GM18498 (cell line): ENCODE data around the gene TM9SF4.

Experiments
- ATAC-seq: cut with Tn5 transposase; IDR thresholded peaks from one replicate; pipeline ENCODE4 v1.9.1; 2021; ENCODE audit warnings: mild to moderate bottlenecking, moderate library complexity; ENCODE audit not compliant: unreplicated experiment

The TM9SF4 gene

DNA sequence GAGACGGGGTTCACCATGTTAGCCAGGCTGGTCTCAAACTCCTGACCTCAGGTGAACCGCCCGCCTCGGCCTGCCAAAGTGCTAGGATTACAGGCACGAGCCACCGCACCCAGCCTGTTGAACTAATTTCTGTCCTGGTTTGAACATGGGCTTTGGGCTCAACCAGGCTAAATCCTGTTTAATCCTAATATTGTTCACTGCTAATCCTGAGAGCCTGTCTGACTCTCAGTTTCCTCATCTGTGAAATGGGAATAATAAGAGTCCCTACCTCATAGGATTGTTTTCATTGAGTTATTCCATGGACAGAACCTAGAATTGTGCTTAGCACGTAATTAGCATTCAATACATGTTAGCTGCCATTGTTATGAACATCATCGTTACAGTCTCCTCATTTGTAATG lies 17.4 kb downstream of the TM9SF4 start:
- no peak for ATAC-seq

DNA sequence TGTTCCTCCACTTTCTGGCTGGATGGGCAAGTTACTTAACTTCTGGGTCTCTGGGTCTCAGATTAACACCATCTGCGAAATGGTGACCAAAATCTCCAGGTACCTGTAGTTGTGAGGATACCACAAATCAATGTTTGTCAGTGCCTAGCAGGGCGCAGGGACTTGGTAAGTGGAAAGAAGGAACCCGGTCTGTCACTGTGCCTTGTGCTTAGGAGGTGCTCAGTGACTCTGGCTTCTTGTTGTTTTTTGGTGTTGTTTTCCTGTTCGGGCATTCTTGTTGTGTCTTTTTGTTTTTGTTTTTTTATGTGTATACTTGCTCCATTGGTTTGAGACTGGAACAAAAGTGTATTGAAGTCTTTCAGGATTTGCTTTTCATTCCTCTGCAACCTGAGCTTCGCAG lies 17.8 kb downstream of the TM9SF4 start:
- no peak for ATAC-seq

DNA sequence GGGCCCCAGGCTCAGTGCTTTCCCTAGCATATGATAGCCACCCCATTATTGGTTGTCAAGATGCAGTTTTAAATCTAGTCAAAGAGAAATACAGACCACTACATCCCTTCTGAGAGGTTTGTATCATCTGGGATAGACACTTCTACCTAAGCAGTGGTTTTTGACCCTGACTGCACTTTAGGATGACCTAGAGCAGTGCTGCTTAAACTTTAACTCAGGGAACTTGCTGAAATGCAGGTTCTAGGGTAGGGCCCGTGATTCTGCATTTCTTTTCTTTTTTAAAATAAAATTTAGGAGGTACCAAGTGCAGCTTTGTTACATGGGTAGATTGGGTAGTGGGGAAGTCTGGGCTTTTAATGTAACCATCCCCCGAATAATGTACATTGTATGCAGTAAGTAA lies 18.7 kb downstream of the TM9SF4 start:
- no peak for ATAC-seq

DNA sequence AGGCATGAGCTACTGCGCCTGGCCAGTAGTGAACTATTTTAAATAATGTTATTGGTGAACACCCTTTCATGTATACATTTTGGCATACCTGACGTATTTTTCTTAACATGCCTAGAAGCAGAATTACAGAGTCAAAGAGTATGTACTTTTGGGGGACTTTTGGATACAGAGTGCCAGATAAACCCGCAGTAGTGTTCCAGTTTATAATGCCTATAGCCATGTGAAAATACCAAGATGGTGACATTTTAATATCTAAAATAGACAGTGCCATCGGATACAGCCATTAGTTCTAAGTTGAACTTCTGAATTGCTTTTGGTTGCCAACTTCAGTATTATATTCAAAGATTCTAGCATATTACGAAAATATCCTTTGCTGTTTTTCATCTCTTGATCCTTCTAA lies 20.3 kb downstream of the TM9SF4 start:
- no peak for ATAC-seq

DNA sequence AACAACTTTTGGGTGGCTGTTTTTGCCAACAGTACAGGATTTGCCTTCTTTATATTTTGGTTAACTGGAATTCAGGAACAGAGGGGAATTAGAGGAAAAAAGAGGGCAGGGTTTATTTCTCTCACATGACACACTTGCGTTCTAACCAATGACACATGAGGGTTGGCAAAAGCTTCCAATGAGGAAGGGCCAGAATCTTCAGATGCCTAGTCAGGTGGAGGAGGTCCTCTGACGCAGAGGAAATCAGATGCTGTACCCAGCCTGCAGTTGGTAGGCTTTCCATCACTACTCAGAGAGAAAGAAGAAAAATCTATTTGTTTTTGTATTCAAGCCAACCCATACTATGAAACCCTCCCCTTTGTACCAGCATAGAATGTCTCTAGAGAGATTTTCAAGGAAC lies 20.8 kb downstream of the TM9SF4 start:
- ATAC-seq, result no peak

DNA sequence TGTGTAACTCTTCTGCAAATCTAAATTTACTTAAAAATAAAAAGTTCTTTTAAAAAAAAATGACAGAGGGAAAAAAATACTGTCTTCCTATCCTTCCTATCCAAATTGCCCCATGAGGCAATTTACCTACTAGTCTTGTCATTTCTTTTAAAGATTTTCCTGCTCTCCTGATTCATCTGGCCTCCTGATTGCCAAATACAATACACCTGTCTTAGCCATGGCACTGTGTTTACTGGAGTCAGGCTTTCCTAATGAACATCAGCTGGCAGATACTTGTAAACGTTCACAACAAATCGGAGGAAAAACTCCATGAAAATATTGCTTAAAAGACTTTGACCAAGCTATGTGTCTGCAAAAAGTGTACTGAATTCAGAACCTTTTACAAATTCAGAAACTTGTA lies 21.5 kb downstream of the TM9SF4 start:
- ATAC-seq, result no peak

DNA sequence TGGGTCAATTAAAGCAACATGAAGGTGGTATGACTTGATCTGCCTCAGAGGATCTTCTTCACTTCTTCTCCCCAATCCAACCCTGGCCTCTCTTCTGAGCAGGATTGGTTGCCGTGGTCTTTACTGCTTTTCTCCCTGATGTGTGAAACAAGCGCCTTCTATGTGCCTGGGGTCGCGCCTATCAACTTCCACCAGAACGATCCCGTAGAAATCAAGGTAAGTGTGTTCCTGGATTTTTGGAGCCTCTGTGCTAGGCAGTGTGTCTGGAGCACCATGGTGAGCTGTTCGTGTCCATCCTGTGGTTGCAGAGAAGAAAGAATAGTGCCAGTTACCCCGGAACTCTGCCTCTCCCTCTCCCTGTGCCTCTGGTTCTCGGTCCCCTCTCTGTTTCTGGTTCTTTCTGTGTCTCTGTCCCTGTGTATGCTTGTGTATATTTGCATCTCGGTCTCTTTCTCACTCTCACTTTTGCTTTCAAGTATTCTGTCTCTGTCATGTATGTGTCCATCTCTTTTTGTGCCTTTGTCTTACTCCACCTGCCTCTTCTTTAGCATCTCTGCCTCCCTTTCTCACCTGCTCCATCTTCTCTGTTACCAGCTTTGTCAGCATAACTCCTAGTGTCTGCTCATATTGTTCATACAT lies 23.5 kb downstream of the TM9SF4 start:
- peak; percentile 96 for ATAC-seq

DNA sequence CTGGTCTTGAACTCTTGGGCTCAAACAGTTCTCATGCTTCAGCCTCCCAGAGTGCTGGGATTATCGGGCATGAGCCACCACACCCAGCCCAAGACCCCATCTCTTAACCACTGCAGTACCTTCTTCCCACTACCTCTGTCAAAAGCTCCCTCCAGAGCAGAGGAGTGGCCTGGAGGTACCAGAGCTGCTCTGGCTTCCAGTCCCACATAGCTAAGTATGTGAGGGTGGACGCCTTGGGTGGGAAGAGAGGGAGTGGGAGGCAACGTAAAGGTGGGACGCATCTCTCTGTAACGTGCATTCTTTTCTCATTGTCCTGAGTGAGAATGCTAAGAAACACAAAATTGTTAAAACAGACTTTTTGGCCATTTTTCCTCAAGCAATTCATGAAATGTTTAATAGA lies 24.5 kb downstream of the TM9SF4 start:
- ATAC-seq, result no peak

DNA sequence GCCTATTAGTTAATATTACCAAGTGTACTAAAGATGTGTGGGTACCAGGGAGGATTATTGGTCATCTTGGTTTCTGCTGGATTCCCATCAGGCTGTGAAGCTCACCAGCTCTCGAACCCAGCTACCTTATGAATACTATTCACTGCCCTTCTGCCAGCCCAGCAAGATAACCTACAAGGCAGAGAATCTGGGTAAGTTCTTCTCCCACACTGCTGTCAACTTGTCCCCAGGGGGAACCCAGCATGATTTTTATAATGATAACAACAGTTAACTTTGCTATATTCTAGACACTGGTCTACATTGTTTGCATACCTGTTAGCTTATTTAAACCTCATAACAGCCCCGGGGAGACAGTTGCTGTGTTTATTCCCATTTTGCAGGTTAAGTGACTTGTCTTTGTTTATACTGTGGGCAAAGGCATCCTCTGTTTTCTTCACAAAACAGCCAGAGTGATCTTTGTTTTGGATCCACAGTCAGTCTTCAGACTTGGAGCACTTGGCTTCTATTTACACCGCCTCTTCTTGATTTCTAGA lies 26.5 kb downstream of the TM9SF4 start:
- no peak for ATAC-seq

DNA sequence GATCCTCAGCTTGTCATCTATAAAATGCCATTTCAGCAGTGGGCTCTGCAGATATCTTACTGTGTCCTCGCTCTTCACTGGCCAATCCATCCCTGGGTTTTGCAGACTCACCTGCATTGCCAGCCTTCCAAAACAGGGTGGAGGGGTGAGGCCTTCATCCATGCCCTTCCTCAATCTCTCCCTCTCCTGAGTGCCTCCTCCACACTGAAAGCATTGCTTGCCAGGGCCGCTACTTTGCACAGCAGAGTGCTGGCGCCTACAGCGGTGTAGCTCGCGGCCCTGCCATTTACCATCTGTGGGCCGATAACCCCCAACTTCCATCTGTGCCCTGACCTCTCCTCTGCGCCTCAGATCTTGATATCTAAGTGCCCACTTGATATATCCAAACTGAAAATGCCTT lies 29.4 kb downstream of the TM9SF4 start:
- ATAC-seq, result no peak

DNA sequence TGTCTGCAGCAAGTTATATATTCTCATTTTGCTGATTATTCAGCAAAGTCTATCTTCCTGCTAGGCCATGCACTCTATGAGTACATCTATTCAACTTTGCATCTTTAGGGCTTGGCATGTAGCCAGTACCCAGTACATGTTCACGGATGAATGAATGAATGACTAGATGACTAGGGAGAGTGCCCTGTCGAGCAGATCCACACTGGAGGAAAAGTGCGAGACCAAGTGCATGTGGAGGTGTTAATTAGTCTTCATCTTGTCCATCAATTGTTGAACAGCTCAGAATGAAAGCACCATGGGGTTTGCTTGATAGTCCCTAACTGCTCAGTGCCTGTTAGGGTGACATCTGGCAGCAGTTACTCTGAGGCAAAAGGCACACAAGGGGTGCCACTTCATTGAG lies 30.4 kb downstream of the TM9SF4 start:
- ATAC-seq, result no peak

DNA sequence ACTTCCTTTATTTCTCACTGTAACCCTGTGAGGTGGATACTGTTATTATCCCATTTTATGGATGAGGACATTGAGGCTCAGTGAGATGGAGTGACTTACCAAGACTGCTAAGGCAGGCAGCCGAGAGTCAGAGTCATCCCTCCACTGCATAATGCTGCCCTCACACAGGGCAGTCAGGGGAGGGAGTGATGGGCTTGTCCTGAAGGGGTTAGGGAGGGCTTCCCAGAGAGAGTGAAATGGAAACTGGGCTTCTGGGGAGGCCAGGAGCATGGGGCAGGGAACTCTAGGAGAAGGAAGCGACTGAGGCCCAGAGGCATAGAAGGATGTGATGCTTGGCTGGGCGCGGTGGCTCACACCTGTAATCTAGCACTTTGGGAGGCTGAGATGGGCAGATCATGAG lies 31.1 kb downstream of the TM9SF4 start:
- ATAC-seq, result no peak

DNA sequence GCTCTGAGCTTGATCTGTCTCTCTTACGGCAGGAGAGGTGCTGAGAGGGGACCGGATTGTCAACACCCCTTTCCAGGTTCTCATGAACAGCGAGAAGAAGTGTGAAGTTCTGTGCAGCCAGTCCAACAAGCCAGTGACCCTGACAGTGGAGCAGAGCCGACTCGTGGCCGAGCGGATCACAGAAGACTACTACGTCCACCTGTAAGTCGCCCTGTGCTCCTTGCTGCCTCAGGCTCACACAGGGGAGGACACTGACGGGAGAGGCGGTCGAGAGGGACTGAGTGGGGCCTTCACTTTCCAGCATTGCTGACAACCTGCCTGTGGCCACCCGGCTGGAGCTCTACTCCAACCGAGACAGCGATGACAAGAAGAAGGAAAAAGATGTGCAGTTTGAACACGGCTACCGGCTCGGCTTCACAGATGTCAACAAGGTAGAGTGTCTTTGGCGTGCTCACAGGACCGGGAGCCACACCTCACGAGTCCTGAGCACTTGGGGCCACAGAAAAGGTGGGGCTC lies 32.0 kb downstream of the TM9SF4 start:
- ATAC-seq, result no peak

DNA sequence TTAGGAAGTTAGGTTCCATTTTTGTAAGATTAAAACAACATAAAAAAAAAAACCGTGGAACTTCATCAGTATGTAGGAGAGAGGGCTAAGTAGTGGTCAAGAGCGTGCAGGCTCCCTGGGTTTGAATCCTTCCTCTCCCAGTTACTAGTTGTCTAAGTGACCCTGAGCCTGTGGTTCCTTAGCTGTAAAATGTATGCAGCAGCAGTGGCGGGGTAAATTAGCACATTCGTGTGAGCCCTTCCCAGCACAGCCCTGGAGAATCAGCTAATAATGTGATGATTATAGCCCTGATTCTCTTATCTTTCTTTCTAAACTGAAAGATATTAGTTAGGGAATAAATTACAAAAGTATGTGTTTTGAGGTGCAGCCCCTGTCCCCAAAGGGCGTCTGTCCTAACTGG lies 32.6 kb downstream of the TM9SF4 start:
- no peak for ATAC-seq

DNA sequence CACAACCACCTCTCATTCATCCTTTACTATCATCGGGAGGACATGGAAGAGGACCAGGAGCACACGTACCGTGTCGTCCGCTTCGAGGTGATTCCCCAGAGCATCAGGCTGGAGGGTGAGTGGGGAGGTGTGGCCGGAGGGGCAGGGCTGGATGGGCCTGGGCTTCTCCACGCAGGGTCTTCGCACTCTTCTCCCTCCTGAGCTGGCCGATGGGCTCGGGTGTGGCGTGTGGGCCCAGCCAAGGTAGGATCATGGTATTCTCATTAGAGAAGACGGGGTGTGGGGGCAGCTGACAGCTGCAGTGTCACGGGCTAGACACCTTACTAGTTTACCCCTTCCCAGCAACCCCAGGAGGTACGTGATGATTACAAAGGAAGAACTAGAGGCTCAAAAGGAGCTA lies 33.5 kb downstream of the TM9SF4 start:
- ATAC-seq, result no peak

DNA sequence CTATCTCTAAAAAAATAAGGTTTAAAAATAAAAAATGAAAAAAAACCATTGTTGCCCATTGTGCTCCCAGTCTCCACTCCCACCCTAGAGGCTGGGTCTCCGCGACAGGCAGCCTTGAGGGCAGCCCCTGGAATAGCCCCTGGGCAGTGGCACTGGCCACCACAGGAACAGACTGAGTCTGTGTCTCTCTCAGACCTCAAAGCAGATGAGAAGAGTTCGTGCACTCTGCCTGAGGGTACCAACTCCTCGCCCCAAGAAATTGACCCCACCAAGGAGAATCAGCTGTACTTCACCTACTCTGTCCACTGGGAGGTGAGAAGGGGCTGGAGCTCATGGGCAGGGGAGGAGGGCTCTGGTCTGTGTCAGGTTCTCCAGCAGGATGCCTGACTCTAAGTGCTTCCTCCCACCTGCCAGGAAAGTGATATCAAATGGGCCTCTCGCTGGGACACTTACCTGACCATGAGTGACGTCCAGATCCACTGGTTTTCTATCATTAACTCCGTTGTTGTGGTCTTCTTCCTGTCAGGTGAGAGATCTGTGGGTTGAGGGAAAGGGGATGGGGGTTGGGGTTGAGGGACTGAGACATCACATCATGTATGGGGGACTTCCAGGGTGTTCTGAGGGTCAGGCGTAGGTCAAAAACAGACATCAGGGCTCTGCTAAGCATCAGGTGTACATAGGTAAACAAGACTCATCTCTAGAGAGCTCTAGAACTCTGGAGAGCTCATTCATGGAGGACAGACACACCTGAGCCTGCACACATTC lies 35.6 kb downstream of the TM9SF4 start:
- ATAC-seq, result no peak

DNA sequence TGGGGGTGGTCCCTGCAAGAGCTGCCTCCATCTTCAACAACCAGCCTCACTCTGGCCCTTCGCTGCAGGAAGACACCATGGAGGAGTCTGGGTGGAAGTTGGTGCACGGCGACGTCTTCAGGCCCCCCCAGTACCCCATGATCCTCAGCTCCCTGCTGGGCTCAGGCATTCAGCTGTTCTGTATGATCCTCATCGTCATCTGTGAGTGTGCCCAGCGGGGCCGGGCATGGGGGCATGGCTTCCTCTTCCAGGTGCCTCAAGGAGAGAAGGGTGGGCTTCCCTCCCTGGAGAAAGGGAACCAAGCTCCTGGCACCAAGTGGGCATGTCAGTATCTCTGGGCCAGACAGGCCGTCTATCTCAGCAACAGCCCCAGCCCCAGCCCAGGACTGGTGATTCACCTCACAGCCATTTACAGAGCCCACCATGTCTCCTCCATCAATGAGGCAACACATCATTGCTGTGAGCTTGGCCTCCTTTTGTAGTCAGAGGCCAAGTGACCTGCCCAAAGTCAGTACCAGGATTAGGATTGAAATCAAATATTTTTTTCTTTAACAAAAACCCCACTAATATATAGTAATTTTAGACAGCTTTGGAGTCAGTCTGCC lies 40.2 kb downstream of the TM9SF4 start:
- ATAC-seq, result no peak

DNA sequence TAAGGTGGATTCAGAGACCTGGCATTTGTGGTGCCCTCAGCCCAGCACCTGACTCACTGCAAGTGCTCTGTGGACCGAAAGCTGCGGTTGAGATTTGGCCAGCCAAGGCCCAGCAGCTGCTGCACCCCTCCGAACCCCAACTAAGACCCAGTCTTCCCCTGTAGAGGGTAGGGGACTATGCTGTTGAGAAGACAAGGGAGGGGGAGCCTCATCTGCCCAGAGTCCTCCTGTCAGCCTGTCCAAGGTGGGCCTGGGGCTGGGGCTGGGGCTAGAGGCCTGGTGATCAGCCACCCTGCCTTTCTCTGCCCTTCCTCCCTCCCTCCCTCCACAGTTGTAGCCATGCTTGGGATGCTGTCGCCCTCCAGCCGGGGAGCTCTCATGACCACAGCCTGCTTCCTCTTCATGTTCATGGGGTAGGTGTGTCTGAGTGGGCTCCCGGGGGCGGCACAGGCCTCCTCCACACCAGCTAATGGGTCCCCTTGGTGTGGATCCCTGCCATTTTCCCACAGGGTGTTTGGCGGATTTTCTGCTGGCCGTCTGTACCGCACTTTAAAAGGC lies 40.9 kb downstream of the TM9SF4 start:
- no peak for ATAC-seq

DNA sequence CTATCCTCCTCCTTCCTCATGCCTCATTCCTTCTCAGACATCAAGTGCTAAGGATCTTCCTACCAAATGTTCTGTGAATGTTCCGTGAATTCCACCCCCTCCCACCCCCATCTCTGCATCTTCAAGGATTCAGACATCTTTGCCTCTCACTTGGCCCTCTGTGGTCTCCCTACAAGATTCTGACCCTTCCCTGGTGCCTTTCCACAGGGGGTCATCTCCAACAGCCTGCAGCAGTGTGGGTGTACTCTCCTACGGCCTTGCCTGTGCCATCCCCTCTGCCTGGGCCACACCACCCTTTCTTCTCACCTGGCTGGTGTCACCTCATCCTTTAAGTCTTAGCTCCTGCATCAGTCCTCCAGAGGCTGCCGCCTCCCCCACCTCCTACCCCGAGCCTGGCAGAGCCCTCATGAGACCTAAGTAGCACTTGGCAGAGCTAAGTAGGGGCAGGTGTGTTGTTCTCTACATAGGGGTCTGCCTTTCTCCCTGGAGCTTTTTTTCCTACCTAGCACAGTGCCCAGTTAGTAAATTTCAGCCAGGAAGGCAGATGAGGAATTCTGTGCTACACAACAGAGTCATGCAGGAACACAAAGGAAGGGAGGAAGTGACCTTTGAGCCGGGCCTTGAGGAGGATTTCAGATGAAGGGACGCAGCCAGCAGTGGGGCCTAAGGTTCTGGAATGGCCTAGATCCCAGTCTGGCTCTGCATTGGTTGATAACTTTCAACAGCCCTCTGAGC lies 43.1 kb downstream of the TM9SF4 start:
- no peak for ATAC-seq

DNA sequence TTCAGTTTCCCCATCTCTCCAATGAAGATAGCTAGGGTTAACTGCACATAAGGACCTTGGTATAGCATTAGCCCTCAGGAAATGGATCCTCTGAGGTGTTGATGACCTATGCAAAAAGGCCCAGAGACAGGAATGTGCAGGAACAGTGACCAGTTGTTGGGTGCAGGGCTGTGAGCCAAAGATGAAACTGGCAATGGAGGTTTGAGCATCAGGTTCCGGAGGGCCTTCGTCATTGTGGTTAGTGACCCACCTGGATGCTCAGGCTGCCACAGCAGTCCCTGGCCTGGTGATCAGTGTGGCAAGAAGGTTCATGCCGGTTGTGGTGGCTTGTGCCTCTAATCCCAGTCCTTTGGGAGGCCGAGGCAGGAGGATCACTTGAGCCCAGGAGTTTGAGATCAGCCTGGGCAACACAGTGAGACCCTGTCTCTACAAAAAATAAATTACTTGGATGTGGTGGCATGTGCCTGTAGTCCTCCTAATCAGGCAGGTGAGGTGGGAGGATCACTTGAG lies 43.7 kb downstream of the TM9SF4 start:
- ATAC-seq, result no peak

DNA sequence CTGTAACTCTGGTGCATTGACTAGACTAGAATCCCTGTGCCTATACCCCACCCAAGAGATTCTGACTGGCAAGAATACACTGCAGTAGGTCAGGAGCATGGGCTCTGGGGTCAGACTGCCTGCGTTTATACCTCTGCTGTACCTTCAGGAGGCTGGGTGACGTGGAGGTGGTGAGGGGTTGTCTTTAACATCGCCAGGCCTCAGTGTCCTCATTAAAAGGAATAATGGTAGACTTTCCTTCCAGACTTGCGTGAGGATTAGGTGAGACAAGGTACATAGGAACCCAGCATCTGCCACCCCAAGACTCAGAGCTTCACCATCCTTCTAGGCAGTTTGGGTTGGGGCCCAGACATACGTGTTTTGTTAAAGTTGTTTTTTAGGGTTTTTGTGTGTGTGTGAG lies 44.3 kb downstream of the TM9SF4 start:
- ATAC-seq, result no peak
